ENCODE results near the gene TCF7L2. TPM values are rescaled to one million over a fixed set of nuclear protein-coding genes. Genes with fewer than 3 reads are reported as not detected.

Gene TCF7L2
- total RNA-seq, 1 donor from 2014 or later, result 88.2 TPM

DNA sequence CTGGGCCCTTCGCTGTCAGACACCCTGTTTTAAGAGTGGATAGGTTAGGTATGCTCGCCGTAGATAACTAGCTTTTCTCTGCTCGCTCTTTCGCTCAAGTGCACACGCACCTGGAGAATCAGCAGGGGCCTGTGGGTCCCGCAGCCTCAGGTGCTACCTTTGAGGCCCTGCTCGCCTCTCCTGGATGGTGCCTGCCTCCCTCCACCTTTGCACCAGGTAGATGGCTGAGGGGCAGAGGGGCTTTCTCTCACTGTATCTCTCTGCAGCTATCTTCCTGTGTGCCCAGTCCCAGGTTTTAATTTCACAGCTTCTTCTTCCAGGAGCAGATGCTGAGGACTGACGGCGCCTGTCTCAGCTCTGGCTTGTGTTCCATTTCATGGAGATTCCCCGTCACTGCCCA is 227.9 kb downstream of the TCF7L2 start:
- DNase-seq (ENCODE audit: extremely low spot score, unreplicated experiment), result peak; percentile 60
- Mint-ChIP-seq H3K27me3 (ENCODE audit: unreplicated experiment) (no peaks in the 10 kb centered on the region), H3K9me3 (ENCODE audit: unreplicated experiment) (no peaks in the 10 kb centered on the region), H3K36me3 (ENCODE audit: unreplicated experiment) (no peaks in the 10 kb centered on the region), H3K4me1 (ENCODE audit: unreplicated experiment) (peaks cover 14% of the 10 kb centered on the region), H3K4me3 (ENCODE audit: unreplicated experiment) (no peak overlapping the region), H3K27ac (ENCODE audit: unreplicated experiment) (no peak overlapping the region)
- TF ChIP-seq, protein P1, sequence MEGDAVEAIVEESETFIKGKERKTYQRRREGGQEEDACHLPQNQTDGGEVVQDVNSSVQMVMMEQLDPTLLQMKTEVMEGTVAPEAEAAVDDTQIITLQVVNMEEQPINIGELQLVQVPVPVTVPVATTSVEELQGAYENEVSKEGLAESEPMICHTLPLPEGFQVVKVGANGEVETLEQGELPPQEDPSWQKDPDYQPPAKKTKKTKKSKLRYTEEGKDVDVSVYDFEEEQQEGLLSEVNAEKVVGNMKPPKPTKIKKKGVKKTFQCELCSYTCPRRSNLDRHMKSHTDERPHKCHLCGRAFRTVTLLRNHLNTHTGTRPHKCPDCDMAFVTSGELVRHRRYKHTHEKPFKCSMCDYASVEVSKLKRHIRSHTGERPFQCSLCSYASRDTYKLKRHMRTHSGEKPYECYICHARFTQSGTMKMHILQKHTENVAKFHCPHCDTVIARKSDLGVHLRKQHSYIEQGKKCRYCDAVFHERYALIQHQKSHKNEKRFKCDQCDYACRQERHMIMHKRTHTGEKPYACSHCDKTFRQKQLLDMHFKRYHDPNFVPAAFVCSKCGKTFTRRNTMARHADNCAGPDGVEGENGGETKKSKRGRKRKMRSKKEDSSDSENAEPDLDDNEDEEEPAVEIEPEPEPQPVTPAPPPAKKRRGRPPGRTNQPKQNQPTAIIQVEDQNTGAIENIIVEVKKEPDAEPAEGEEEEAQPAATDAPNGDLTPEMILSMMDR (IDR thresholded peaks at IDR 0.05), result no peak

DNA sequence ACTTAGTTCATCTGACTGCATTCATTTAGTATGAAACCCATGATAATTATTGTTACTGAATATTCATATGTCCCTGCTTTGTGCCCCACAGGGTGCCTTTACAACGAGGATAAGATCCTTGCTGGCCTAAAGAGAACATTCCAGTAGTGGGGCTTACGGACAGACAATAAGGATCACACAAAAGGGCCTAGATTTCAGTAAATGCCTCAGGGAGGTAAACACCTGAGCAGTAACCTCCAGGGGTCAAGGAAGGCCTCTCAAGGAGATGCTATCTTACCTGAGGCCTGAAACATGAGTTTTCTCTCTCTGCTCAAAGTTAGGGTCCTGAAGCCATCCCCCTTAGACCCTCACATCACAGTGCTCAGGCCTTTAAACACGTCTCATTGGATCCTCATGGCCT is 228.7 kb downstream of the TCF7L2 start:
- no peaks in the 10 kb centered on the region for H3K9me3 Mint-ChIP-seq (ENCODE audit: unreplicated experiment)
- peak; percentile 10 for DNase-seq (ENCODE audit: extremely low spot score, unreplicated experiment)
- no peaks in the 10 kb centered on the region for H3K27me3 Mint-ChIP-seq (ENCODE audit: unreplicated experiment)
- no peak overlapping the region for H3K4me3 Mint-ChIP-seq (ENCODE audit: unreplicated experiment)
- no peak overlapping the region for H3K27ac Mint-ChIP-seq (ENCODE audit: unreplicated experiment)
- no peaks in the 10 kb centered on the region for H3K36me3 Mint-ChIP-seq (ENCODE audit: unreplicated experiment)
- peaks cover 14% of the 10 kb centered on the region for H3K4me1 Mint-ChIP-seq (ENCODE audit: unreplicated experiment)
- TF ChIP-seq, protein P1 (IDR thresholded peaks at IDR 0.05), result no peak

DNA sequence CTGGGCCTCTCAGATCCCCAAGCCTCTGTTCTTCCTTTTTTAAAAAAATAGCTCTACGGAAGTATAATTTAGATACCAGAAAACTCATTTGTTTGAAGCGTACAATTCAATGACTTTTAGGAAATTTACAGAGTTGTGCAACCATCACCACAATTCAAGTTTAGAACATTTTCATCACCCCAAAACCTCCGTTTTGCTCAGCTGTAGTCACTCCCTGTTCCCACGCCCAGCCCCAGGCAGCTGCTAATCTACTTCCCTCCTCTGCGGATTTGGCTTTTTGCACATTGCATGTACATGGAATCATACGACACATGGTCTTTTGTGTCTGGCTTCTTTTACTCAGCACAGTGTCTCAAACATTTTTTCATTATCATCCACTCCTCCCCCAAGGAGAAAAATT is 229.2 kb downstream of the TCF7L2 start:
- Mint-ChIP-seq H3K27me3 (ENCODE audit: unreplicated experiment) (no peaks in the 10 kb centered on the region), H3K27ac (ENCODE audit: unreplicated experiment) (no peak overlapping the region), H3K9me3 (ENCODE audit: unreplicated experiment) (no peaks in the 10 kb centered on the region), H3K4me3 (ENCODE audit: unreplicated experiment) (no peak overlapping the region), H3K4me1 (ENCODE audit: unreplicated experiment) (peaks cover 14% of the 10 kb centered on the region), H3K36me3 (ENCODE audit: unreplicated experiment) (no peaks in the 10 kb centered on the region)
- TF ChIP-seq, protein P1 (IDR thresholded peaks at IDR 0.05), result no peak
- DNase-seq (ENCODE audit: extremely low spot score, unreplicated experiment), result peak; percentile 42

DNA sequence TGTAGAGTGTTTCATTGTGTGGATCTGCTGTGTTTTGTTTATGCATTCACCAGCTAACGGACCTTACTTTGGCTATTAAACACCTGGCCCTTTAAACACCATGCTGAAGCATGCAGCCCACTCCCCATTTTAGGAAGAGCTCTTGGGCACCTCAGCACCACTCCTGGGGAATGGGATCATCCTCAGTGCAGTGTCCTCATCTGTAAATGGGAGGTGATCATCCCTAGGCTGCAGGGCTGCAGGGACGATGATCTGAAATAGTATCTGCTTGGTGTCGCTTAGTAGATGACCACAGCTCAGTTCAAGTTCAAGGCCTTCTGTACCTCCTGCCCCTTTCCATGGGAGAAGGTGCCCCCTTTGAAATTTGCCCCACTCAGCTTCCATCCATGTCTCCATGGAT is 229.9 kb downstream of the TCF7L2 start:
- Mint-ChIP-seq H3K9me3 (ENCODE audit: unreplicated experiment) (no peaks in the 10 kb centered on the region), H3K4me1 (ENCODE audit: unreplicated experiment) (peaks cover 14% of the 10 kb centered on the region), H3K36me3 (ENCODE audit: unreplicated experiment) (no peaks in the 10 kb centered on the region), H3K27ac (ENCODE audit: unreplicated experiment) (no peak overlapping the region), H3K27me3 (ENCODE audit: unreplicated experiment) (no peaks in the 10 kb centered on the region), H3K4me3 (ENCODE audit: unreplicated experiment) (no peak overlapping the region)
- DNase-seq (ENCODE audit: extremely low spot score, unreplicated experiment), result peak; percentile 23
- TF ChIP-seq, protein P1 (IDR thresholded peaks at IDR 0.05), result no peak

DNA sequence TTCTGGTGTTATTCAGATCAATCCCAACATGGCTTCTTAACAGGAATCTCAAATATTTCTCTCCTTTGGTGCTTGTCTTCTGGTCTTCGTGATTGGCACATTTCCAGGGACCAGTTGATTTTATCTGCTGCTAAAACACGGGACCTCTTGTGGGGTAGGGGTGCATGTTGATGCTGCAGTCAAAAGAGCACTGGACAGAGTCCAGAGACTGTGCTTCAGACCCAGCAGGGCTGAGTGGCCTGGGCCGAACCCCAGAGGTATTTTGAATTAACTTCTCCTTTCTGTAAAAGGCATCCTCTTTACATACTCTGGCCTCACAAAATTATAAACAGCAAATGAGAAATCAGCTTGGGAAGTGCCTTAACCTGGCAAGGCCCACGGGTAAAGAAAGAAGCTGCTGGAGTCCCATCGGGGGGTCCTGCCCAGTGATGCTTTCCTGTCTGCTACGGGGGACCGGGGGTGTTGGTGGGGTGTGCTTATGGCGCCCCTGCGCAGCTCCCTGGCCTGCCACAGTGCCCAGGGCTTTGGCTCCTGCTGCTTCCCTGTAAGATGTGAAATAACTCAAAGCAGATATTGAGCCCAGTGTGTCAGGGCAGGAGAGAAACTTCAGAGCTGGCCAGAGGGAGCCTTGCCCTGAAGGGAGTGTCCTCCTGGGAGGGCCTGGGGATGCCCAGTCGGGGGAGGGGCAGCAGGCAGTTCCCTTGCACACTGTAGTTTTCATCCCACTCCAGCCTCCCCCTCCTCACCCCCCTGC is 230.5 kb downstream of the TCF7L2 start:
- TF ChIP-seq, protein P1 (IDR thresholded peaks at IDR 0.05), result no peak
- Mint-ChIP-seq H3K9me3 (ENCODE audit: unreplicated experiment) (no peaks in the 10 kb centered on the region), H3K36me3 (ENCODE audit: unreplicated experiment) (no peaks in the 10 kb centered on the region), H3K4me1 (ENCODE audit: unreplicated experiment) (peaks cover 14% of the 10 kb centered on the region), H3K4me3 (ENCODE audit: unreplicated experiment) (no peak overlapping the region), H3K27ac (ENCODE audit: unreplicated experiment) (peak overlapping the region; percentile 44), H3K27me3 (ENCODE audit: unreplicated experiment) (no peaks in the 10 kb centered on the region)
- DNase-seq (ENCODE audit: extremely low spot score, unreplicated experiment), result peak; percentile 70
